ENCODE results near the gene ZBTB48.
A peak's percentile ranks its signal among the peaks of the same experiment; 100 is the strongest.

Gene ZBTB48

GRCh38 chr1:6574025-6574620 is 5.7 kb upstream of the ZBTB48 start:
- no peak for DNase-seq

- no peak for DNase-seq
These were observed 5.0 kb upstream of the ZBTB48 start for GRCh38 chr1:6574818-6575217.

GRCh38 chr1:6577831-6578525 is 1.8 kb upstream of the ZBTB48 start:
- no peak for DNase-seq

GRCh38 chr1:6578624-6579373 is 995 bp upstream of the ZBTB48 start:
- no peak for DNase-seq

- DNase-seq: peak; percentile 15
These were observed 362 bp downstream of the ZBTB48 start for GRCh38 chr1:6580119-6580592.

- DNase-seq: no peak
These were observed 1.0 kb downstream of the ZBTB48 start for GRCh38 chr1:6580593-6581409.

- no peak for DNase-seq
These were observed 1.9 kb downstream of the ZBTB48 start for GRCh38 chr1:6581561-6582305.

GRCh38 chr1:6582370-6582769 is 2.6 kb downstream of the ZBTB48 start:
- no peak for DNase-seq

GRCh38 chr1:6584126-6585080 is 4.6 kb downstream of the ZBTB48 start:
- DNase-seq: no peak

GRCh38 chr1:6585081-6585722 is 5.4 kb downstream of the ZBTB48 start:
- no peak for DNase-seq

- DNase-seq: no peak
These were observed 6.0 kb downstream of the ZBTB48 start for GRCh38 chr1:6585841-6586240.

GRCh38 chr1:6586404-6586816 is 6.6 kb downstream of the ZBTB48 start:
- DNase-seq: no peak

GRCh38 chr1:6587261-6588005 is 7.6 kb downstream of the ZBTB48 start:
- DNase-seq: no peak

GRCh38 chr1:6588128-6588892 is 8.5 kb downstream of the ZBTB48 start:
- no peak for DNase-seq

GRCh38 chr1:6588893-6589520 is 9.2 kb downstream of the ZBTB48 start:
- DNase-seq: no peak

GRCh38 chr1:6590046-6590445 is 10.3 kb downstream of the ZBTB48 start:
- DNase-seq: no peak

GRCh38 chr1:6591222-6591621 is 11.4 kb downstream of the ZBTB48 start:
- no peak for DNase-seq

- DNase-seq: no peak
These were observed 11.8 kb downstream of the ZBTB48 start for GRCh38 chr1:6591644-6592043.

GRCh38 chr1:6592441-6592840 is 12.6 kb downstream of the ZBTB48 start:
- DNase-seq: no peak

All from CD4-positive, alpha-beta T cell treated with Interleukin-17A for 1 hour (primary cell).